Measurements from ENCODE around the gene FLRT1.
A peak's percentile ranks its signal among the peaks of the same experiment; 100 is the strongest.

GRCh38 chr11:64000026-64000739, 35.5 kb upstream of the FLRT1 start:
- TF ChIP-seq CTCF (IDR thresholded peaks at IDR 0.05), result peak in 4 of 5 experiments; percentile 73 to 90 (median 82)
- no peak for TF ChIP-seq EP300 (IDR thresholded peaks at IDR 0.05; ENCODE audit: low read depth)
